AG04450 (cell line): Measurements from ENCODE around the gene MRRF. TPM values are rescaled to one million over a fixed set of nuclear protein-coding genes. Genes with fewer than 3 reads are reported as not detected.
A peak's percentile ranks its signal among the peaks of the same experiment; 100 is the strongest.

Source experiments
- CTCF ChIA-PET: fragments of 300-600, 350-600 bp; formaldehyde crosslinking; extraction: SDS; loops from one replicate; lab custom pipeline; 2022; ENCODE audit warnings: antibody characterized with exemption, inconsistent platforms; lab: Charles Lee
- POLR2A ChIA-PET: fragments of 350-600 bp; formaldehyde crosslinking; extraction: SDS; loops from one replicate; lab custom pipeline; 2021; ENCODE audit warnings: antibody characterized with exemption, inconsistent platforms; lab: Yijun Ruan, JAX
- DNase-seq: peaks from one replicate; pipeline ENCODE4 v3.0.0-alpha.2; 2011; ENCODE audit warnings: low read depth, low spot score
- H3K27ac ChIP-seq: one replicate; pipeline ENCODE4 v1.5.1; 2012; ENCODE audit warnings: low read depth, low read length, control low read depth
- H3K27me3 ChIP-seq: one replicate; pipeline ENCODE4 v1.6.0; 2012; ENCODE audit warnings: low read length; ENCODE audit not compliant: control insufficient read depth, insufficient read depth
- H3K4me3 ChIP-seq: 2 replicates; pipeline ENCODE4 v1.5.1; 2011; ENCODE audit warnings: mild to moderate bottlenecking, low read depth, low read length, control low read depth
- H3K9me3 ChIP-seq: 2 replicates; pipeline ENCODE4 v1.5.1; 2012; ENCODE audit warnings: low read length; ENCODE audit not compliant: control insufficient read depth, insufficient read depth
- polyA plus RNA-seq: library from polyadenylated mRNA; depleted of rRNA; stranded (reverse); fragments of >200 nt; gene quantifications from 2 replicates; pipeline ENCODE4 v1.2.3, GENCODE V29; 2011
- TF ChIP-seq, protein P1 (sequence below): IDR thresholded peaks from 2 replicates; pipeline ENCODE4 v1.5.1; 2011; ENCODE audit warnings: low read depth, low read length, control low read depth, inconsistent platforms

MRRF gene
- polyA plus RNA-seq, 1 experiment = 50.1 TPM

DNA sequence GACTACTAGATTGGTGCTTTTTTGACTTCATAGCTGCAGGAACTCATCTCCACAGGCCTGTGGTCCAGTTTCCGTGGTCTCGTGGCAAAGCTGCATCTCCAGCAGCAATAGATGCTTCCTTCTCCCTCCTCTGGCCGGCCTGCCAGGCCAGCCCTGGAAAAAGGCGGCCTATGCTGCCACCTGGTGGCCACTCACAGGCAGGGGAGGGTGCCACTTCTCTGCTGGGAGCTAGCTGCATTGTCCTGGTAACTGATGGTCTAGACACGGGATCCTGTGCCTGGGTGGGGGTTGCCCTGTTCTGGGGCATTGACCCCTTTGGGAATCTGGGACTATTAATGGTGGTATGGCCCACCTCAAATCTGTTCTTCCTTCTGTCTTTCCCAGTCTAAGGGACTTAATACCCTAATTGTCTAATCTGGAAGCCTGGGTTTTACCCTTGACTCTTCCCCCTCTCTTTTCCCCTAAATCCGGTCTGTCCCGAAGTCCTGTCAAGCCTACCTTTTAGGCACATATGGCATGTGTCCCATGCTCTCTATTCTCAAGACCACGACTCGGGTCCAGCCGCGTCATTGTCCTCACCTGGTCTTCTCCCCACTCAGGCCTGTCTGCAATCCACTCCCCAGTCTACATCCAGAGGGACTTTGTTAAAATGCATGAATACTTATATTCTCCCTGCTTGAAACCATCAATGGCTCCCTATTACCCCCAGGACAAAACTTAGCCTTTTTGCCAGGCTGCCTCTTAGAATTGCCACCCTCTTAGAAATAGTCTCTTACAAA, 86.1 kb downstream of the MRRF start:
- TF ChIP-seq, protein P1, sequence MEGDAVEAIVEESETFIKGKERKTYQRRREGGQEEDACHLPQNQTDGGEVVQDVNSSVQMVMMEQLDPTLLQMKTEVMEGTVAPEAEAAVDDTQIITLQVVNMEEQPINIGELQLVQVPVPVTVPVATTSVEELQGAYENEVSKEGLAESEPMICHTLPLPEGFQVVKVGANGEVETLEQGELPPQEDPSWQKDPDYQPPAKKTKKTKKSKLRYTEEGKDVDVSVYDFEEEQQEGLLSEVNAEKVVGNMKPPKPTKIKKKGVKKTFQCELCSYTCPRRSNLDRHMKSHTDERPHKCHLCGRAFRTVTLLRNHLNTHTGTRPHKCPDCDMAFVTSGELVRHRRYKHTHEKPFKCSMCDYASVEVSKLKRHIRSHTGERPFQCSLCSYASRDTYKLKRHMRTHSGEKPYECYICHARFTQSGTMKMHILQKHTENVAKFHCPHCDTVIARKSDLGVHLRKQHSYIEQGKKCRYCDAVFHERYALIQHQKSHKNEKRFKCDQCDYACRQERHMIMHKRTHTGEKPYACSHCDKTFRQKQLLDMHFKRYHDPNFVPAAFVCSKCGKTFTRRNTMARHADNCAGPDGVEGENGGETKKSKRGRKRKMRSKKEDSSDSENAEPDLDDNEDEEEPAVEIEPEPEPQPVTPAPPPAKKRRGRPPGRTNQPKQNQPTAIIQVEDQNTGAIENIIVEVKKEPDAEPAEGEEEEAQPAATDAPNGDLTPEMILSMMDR = peak; percentile 98
- Histone ChIP-seq H3K27me3 (peaks cover 3% of the 10 kb centered on the region), H3K4me3 (no peak overlapping the region), H3K9me3 (no peaks in the 10 kb centered on the region; the same call in 1 of the 2 replicates), H3K27ac (no peak overlapping the region)
- POLR2A ChIA-PET = interaction anchor here (0.6 to 1.3 kb wide), 4 partner anchors 47 to 226 kb away, joined by 3 to 13 read pairs (median 4); partner anchors contain the start of genes MRRF and RBM18
- peak; percentile 44 for DNase-seq
- CTCF ChIA-PET = interaction anchor here (0.6 to 5.5 kb wide), 53 partner anchors 9 to 805 kb away, joined by 3 to 222 read pairs (median 4); partner anchors contain the start of genes MORN5, MRRF, NDUFA8 and RBM18

DNA sequence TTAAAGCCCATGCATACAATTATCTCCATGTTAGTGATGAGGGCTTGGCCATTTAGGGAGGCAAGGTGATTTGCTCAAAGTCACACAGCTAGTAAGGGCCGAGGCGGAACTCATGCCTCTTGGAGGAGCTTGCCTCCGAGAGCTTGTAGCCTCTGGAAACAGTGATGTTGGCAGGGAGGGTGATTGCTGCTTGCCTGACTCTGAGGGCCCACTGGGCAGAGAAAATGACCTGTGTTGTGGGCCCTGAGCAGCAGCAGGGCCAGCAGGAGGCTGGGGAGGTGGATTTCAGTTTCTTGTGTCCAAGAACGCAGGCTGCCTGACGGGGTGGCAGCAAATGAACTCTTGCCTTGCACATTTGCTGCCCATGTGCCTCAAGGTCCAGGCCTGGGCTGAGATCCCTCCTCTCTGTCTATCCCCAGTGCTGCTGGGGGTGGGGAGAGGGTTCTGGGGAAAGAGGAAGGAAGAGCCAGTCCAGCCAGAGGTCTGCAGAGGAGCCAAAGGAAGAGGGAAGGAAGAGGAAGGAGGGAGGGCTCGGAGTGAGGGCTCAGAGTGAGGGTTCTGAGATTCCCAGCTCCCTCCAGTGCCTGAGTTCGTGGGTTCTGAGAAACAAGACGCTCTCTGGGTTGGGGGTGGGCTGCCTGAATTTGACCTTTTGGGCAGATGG, 90.0 kb downstream of the MRRF start:
- DNase-seq = no peak
- TF ChIP-seq, protein P1 = no peak
- H3K4me3 ChIP-seq = no peak overlapping the region
- no peaks in the 10 kb centered on the region; the same call in 1 of the 2 replicates for H3K9me3 ChIP-seq
- no peaks in the 10 kb centered on the region for H3K27me3 ChIP-seq
- H3K27ac ChIP-seq = no peak overlapping the region
- ChIA-PET POLR2A (no interaction called here), CTCF (interaction anchor here (1.2 to 5.4 kb wide), 3 partner anchors 231 to 257 kb away, joined by 8 to 95 read pairs (median 30); no protein-coding TSS in a partner anchor)

DNA sequence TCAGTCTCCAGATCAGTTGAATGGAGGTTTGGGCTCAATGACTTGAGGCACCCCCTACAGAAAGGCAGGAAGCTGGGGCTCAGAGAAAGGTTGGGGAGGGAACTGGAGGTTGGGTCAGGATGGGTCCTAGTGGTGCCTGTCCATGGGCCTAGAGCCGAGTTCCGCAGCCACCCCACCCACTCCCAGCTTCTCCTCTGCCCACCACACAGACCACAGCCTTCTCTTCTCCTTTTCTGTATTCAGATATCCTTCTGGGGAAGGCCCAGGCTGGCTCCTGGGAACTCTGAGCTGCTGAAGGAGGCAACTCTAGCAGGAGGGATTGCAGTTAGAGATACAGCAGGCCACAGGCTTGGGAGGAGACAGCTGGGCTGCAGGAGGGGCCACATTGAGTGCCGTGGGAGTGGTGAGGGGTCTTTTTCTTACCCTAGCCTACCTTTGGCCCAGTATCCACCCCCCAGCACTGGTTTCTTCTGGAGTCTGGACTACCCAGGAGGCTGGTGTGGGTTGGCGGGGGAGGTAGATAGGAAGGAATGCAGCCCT, 90.7 kb downstream of the MRRF start:
- POLR2A ChIA-PET = no interaction called here
- no peaks in the 10 kb centered on the region for H3K27me3 ChIP-seq
- TF ChIP-seq, protein P1 = no peak
- CTCF ChIA-PET = interaction anchor here (1.1 to 3.2 kb wide), 3 partner anchors 15 to 257 kb away, joined by 3 to 30 read pairs (median 8); partner anchors contain the start of gene PTGS1
- no peak for DNase-seq
- H3K9me3 ChIP-seq = no peaks in the 10 kb centered on the region; the same call in 1 of the 2 replicates
- no peak overlapping the region for H3K4me3 ChIP-seq
- no peak overlapping the region for H3K27ac ChIP-seq

DNA sequence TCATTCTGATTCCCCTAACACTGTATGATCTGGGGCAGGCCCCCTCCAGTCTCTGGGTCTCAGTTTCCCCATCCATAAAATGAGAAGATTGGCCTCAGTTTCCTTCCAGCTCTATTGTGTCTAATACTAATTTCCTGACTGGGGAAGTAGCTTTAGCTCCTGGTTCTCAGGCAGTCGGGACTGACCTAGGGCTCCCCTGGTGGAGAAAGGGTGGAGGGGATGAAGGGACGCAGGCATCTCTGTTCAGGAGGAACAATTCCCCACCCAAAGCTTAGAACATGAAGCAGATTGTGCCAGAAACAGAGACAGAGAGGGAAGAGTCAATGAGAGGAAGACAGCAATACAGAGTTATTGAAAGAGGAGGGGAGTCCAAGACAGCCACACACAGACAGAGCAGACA, 91.9 kb downstream of the MRRF start:
- TF ChIP-seq, protein P1 = peak; percentile 66
- DNase-seq = no peak
- Histone ChIP-seq H3K27me3 (no peaks in the 10 kb centered on the region), H3K4me3 (no peak overlapping the region), H3K27ac (no peak overlapping the region), H3K9me3 (no peaks in the 10 kb centered on the region; the same call in 1 of the 2 replicates)
- ChIA-PET CTCF (interaction anchor here (0.5 to 3.2 kb wide), 9 partner anchors 9 to 297 kb away, joined by 3 to 30 read pairs (median 4); partner anchors contain the start of gene PTGS1), POLR2A (no interaction called here)
